NK-92 (cell line): ENCODE data around the gene NR3C2.
"Not testable (repeated sequence)": the region's sequence is repeated elsewhere in the genome, so short reads cannot be mapped to it uniquely, and the experiment has no call there.

ENCODE experiments used
- DNase-seq: peaks from one replicate; lab custom pipeline; 2025; ENCODE audit not compliant: unreplicated experiment; lab: John Stamatoyannopoulos, UW

The NR3C2 gene

DNA sequence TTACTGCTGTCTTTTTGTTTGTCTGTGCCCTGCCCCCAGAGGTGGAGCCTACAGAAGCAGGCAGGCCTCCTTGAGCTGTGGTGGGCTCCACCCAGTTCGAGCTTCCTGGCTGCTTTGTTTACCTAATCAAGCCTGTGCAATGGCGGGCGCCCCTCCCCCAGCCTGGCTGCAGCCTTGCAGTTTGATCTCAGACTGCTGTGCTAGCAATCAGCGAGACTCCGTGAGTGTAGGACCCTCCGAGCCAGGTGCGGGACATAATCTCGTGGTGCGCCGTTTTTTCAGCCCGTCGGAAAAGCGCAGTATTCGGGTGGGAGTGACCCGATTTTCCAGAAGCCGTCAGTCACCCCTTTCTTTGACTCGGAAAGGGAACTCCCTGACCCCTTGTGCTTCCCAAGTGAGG is 118.9 kb downstream of the NR3C2 start:
- DNase-seq = not testable (repeated sequence)

DNA sequence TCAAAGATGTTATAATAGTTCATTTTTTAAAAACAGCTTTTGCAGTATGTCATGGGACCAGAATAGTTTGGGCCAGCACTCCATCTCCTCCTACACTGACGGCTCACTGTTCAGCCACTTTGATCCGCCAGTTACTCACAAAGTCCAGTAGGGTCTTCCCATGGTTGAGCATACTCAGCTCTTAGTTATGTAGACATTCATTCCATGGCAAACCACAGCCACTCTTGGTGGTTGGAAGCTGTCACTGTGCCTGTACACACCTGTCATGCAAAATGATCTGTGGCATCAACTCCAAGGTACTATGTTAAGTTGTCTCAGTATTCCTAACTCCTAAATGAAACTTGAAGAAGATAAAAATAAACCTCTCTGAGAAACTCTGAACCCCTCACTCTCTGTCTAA is 127.2 kb downstream of the NR3C2 start:
- DNase-seq = no peak

DNA sequence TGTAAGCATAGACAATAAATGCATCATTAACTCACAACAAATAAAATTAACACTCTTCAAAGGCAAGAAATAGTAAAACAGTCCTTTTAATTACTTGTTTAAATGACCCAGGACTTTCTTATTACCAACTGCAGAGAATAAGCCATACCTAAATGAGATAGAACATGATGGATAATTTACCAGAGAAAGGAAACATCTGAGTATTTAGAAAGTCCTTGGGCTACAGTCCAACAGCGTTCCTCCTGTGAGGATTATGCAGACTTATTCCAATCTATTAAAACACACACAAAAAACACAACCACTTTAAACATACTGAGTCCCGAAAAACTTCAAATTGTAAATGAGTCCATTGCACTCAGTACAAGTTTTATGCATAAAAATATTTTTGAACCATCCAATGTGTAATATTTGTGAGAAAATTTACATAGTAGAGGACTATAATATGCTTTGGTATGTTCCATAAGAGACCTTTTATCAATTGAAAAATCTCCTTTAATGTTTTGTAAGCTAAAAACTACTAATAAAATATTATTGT is 129.2 kb downstream of the NR3C2 start:
- DNase-seq = no peak

DNA sequence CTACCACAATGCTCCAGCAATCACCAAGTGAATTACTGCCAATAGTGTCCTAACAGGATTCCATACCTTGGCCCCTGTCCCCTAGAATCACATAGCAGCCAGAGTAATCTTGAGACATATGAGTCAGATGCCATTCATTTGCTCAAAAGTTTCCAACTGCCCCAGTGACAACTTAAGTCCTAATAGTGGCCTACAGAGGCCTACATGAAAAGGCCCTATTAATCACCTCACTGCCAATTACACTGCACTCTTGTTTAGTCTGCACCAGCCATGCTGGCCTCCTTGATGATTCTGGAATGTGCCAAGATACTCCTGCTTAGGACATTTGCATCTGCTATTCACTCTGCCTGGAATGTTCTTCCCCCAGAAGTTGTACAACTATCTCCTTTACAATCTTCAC is 130.7 kb downstream of the NR3C2 start:
- DNase-seq = no peak

DNA sequence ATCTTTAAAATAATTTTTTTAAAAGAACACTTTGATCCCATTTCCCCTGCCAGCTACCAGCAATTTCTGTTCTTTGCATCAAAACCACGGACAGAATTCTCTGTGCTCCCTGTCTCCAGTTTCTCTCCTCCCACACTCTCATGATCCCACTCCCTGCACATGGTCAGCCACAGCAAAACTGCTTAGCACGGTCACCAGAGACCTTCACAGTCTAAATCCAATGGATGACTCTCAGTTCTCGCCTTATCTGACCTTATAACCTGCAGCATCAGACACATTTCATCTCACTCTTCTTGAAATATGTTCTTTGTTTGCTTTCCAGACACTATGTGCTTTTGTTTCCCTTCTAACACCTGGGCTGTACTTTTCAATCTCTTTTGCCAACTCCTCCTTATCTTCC is 131.5 kb downstream of the NR3C2 start:
- no peak for DNase-seq

DNA sequence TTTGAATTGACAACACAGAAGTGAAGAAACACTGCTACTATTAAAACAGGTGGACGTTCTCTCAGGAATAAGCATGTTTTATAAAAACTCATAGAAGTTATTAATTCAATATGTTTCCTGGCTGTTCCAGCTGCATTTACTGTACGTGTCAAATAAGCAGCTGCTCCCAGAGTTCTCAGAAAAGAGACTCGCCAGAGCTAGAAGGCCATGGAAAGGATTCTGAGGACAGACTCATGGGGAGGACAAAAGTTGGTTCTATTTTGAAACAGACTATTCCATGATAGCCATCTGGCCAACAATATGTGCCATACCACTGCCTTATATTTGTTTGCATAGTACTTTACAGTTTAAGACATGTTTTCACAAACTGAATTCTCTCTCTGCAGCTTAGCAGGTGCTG is 136.5 kb downstream of the NR3C2 start:
- DNase-seq = no peak

DNA sequence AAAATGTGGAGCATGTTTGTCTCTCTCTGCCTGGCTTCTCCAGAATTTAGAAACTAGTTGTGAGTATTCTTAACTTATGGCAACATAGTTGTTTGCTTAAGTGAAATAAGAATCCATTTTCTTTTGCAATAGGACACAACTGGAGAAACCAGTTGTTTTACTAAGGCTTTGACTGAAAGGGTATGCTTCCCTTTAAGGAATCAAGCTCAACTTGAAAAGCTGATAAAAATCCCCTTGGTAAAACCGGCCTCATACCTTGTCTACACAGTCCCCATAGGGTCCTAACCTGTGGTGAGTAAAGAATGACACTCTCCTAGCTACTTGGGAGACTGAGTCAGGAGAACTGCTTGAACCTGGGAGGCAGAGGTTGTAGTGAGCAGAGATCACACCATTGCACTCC is 139.8 kb downstream of the NR3C2 start:
- no peak for DNase-seq

DNA sequence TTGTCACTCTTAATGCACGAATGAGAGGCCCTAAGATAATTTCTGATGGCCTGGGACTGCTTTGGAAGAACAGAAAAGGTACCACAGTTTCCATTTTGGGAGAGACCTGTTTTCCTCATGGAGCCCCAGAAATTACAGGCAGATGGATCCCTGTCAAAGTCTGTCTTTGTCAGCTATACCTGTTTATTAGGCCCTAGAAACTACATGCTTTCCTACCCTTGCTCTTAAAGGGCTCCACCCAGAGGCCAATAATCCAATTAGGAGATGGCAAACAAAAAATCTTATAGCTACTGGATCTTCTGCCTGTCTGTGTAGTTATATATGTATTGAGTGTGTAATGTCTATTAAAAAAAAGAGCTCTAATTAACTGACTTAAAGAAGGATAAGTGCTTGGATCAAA is 141.3 kb downstream of the NR3C2 start:
- no peak for DNase-seq

DNA sequence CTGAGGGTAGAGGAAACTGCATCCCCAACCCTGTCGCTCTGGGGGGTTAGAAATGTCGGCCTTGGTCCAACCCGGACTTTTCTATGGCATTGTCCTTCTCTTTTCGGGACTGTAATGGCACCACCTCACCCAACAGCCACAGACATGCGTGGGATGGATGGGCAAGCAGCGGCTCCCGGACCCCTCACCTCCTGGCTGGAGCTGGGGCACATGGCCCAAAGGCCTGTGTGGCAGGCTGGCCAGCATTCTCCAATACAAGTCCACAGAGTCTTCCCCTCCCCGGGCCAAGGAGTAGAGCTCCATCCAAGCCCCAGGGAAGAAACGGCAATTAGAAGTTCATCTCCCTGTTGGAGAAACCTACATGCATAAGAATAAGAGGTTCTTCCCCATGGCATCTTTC is 142.9 kb downstream of the NR3C2 start:
- DNase-seq = no peak

DNA sequence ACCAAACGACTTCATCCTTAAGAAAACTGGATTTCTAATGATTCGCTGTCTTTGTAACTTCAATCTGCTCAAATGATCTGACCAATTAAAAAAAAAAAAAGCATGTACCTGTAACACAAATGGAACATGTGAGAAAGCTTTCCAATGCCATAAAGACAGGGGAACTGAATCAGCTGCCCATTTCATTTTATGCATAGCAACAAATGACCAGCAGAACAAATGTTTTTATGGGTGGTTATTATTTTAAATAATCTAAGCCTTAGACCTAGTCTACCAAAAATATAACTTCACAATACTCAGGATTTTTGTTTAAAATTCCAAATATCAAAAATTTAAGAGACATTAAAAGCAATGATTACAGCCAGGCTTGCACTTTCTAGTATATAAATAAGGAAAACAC is 145.7 kb downstream of the NR3C2 start:
- DNase-seq = no peak

DNA sequence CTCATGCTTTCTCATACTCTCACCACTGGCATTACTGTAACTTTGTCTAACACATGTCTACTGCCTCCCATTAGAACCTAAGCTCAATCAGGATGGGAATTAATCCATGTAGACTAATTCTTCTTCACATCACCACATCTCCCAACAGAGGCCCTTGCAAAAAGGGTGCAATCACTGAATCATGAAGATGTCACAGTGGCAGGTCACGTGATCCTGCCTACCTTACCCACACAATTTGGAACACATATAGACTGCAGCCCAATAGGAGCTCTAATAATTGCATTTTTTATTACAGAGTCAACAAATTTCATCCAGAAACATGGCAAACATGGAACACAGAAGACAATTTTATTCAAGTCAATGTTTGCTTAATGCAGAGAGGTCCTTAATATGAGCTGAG is 146.6 kb downstream of the NR3C2 start:
- no peak for DNase-seq

DNA sequence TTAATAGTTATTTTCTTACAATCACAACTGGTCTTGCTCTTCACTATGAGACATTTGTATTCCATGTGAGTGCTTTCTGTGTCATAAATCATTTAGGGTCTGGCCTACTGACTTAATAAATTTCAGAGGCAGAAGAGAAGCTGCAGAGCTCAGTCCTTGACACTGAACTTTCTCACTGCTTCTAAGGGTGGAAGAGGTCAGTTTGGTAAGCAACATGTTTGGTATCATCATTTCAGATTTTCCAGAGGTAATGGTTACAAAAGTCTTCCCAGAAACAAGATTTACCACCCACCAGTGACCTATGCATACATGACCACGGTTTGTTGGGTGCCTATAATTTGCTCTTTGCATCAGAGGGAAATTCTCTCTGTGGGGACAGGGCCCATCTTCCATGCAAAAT is 148.6 kb downstream of the NR3C2 start:
- DNase-seq = no peak

DNA sequence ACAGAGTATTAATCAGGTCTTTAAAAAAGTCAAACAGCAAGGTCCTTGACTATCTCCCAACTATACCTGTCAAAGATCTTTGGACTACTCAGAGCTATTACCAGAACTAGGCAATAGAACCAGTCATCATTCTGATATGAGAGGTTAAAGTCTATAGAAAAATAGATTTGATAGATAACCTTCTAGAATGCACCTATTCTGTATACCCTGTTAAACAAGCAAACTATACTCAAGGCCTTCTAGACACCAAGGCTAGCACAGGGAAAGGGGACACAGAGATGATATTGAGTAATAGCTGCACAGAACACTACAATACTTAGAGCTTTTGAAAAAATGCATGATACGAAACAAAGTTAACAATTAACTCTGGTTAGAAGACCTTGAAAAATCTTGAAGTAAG is 149.5 kb downstream of the NR3C2 start:
- DNase-seq = no peak

DNA sequence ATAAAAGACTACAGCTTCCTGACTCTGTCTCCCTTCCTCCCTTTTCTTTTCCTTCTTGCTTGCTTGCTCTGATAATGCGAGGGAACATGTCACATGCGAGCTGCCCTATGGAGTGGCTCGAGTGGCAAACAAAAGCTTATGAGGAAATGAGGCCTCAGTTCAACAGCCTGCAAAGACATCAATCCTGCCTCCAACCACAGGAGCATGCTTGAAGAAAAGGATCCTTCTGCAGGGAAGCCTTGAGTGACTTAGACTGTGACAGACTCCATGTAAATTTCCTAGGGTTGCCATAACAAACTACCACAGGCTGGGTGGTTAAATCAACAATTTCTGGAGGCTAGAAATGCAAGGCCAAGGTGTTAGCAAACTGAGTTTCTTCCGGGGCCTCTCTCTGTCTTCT is 152.5 kb downstream of the NR3C2 start:
- no peak for DNase-seq

DNA sequence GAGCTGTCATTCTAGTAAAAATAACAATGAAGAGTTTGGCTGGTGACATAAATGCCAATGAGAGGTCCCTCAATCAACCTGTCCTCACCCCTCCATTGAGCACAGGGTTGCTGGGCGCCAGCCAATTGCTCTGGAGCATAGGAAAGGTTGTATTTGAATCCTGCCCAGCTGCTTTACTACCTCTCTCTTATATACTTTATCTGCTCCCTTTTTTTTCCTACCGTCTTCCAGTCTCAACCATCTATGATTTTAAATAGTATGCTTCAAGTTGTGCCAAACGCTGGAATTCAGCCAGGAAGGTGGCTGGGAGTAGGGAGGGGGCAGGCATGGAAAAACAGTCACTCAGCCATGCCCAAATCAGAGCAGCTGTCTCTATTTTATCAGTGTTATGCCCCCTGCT is 153.8 kb downstream of the NR3C2 start:
- no peak for DNase-seq

DNA sequence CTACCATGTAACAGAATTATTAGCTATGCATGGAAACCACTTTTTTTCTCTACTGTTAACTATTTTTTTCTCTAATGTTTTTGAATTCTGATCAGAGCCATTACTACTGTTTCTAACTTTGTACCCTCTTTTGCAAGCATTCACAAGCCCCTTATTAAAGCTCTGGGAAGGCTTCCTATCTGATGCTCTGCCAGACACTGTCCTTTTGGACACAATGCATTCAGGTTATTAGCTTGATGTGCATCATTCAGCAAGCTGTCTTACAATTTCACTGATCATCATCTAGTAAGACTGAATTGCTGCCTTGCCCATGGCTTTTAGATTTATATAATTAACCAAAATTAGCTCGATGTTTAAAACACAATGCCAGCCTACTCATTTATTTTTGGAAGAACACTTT is 155.1 kb downstream of the NR3C2 start:
- no peak for DNase-seq

DNA sequence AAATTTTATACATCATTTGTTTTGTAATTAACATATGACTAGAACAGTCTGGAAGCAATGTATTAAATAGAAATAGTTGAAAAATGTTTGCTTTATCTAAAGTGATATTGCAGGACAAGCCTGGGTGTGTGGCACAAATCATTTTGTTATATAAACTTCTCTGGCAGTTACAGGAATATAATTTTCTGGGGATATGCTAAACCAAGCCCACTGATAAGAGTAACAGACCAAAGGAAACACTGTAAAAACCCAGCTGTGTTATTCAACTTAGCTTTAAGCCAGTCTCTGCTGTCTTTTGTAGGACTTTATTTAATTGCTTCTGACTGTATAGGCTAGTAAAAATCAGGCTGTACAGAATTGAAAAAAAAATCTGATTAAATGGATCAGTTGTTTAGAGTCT is 156.2 kb downstream of the NR3C2 start:
- no peak for DNase-seq

DNA sequence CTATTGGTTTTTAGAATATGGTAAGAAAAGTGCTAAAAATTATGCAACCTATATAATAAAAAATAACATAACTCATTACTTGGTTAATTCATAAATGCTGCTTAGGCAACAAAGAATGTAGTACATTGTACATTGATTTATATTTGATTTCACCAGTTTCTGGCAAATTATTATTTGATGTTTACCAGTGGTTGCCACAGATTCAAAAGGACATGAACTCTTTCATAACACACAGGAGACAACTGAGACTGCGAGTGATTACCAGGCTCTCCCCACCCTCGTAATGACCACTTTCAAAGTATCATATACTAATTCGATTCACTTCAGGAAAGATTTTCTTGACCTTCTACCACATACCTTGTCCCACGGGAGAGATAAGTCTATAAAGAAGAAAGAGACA is 158.5 kb downstream of the NR3C2 start:
- no peak for DNase-seq

DNA sequence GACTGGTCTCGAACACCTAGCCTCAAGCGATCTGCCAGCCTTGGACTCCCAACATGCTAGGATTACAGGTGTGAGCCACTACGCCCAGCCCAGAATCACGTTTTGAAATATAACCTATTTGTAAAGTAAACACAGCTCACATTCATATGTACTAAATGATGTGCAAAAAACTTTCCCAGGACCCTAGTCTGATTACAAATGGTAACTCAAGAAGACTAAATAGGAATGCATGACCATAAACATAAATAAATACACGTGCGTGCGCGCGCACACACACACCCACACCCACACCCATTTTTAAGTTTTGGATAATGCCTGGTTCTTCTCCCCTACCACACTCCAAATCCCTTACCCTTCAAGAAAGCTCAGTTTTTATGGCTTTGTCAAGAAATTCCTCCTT is 163.9 kb downstream of the NR3C2 start:
- no peak for DNase-seq

DNA sequence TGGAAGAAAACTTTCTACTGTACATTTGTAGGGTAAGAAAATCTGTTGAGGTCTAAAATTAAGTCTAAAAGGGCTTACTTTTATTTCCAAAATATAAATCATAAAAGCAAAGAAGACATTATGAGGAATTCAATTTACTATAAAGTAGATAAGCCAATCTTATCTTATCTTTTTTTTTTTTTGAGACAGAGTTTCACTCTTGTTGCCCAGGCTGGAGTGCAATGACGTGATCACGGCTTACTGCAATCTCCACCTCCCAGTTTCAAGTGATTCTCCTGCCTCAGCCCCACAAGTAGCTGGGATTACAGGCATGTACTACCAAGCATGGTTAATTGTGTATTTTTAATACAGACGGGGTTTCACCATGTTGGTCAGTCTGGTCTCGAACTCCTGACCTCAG is 166.9 kb downstream of the NR3C2 start:
- no peak for DNase-seq

DNA sequence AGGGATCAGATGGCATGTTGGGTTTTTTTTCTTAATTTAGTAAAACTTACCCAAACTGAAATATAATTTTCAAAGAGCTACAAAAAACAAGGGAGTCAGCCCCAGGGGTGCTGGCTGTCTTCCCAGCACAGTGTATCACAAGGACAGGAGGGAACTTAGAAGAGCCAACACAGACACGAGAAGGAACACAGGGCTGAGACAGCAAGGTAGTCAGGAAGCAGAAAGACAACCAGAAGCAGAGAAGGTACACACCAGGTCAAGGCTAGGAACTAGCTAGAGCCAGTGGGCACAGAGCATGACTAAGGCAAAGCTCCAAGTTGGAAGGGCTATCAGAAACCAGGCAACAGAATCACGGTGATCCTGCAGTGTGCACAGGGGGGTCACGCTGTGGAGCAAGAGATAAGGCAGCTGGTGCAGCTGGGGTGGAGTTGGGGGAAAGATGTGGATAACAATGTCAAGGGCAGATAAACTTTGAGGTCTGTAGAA is 168.7 kb downstream of the NR3C2 start:
- DNase-seq = no peak

DNA sequence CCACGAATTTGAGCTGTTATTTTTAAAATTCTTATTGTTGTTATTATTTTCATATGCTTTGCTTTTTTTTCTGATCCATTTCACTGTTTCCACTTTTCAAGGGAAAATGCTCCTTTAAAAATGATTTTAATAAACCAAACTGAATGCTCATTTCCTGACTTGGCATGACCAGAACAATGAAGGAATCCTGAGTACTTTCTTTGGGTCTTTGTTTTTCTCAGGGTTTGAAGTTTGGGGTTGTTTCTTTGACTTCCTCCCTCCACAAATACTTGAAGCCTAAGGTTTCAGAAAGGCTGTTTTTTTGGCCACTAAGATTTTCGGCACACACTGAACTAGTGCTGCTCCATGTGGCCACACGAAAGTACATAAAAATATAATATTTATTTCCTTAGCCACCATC is 171.0 kb downstream of the NR3C2 start:
- no peak for DNase-seq

DNA sequence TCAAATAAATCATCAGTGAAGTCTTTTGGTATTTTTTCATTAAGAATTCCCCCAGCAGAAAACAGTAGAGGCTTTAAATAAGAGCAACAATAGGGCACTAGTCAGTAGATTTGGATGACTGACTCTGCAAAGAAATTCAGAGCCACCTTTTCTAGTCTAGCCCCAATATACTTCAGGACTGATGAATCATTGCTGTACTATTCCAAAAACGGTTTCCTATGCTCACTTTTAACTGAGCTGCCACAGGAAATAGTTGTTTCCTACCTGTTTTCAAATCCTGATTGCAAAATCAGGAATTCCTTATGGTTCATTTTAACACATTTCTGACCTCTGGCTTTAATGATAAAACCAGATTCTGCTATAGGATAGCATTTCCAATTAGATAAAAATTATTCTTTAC is 171.6 kb downstream of the NR3C2 start:
- DNase-seq = no peak

DNA sequence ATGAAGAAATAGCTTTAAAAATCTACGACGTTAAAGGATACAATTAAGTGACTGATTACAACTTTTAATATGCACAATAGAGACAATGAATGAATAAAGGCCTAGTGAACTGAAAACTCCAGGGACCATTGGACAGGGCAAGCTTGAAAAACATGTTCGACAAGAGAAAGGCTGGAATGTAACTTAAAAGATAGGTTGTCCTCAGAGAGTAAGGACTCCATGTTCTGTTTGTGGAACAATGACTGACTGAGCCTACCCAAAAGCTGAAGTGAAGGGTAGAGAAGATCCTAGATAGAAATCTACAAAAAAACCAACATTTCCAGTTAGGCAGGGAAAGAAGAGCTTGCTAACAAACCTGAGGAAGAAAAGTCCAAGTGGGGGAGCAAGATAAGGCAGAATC is 173.4 kb downstream of the NR3C2 start:
- no peak for DNase-seq
